Cardiac muscle cell (in vitro differentiated cells and primary cell): ENCODE measurements around the gene GMEB2. TPM values are rescaled to one million over a fixed set of nuclear protein-coding genes. Genes with fewer than 3 reads are reported as not detected.

ENCODE experiments used
- DNase-seq, 2 donors: peaks; one replicate each; pipeline versions ENCODE4 v3.0.0 to v3.0.0-alpha.2; 2010 to 2017; ENCODE audit warnings: low read depth in 1 of 2, low spot score in 1 of 2
- H3K27ac ChIP-seq: fragments of 200-600 bp; sonication (generic); 2 replicates; pipeline ENCODE4 v1.5.1; 2016
- H3K27me3 ChIP-seq: fragments of 200-600 bp; sonication (generic); 2 replicates; pipeline ENCODE4 v1.6.0; 2016; ENCODE audit warnings: control low read depth
- H3K36me3 ChIP-seq: fragments of 200-600 bp; sonication (generic); 2 replicates; pipeline ENCODE4 v1.5.1; 2016; ENCODE audit warnings: control low read depth
- H3K4me1 ChIP-seq: fragments of 200-600 bp; sonication (generic); 2 replicates; pipeline ENCODE4 v1.8.1; 2017; ENCODE audit warnings: low read depth, mild to moderate bottlenecking, mixed run types
- H3K4me3 ChIP-seq: fragments of 200-600 bp; sonication (generic); 2 replicates; pipeline ENCODE4 v1.5.1; 2016; ENCODE audit warnings: mild to moderate bottlenecking
- H3K9me3 ChIP-seq: fragments of 200-600 bp; sonication (generic); 2 replicates; pipeline ENCODE4 v1.5.1; 2017; ENCODE audit warnings: low read depth, mild to moderate bottlenecking, control low read depth
- polyA plus RNA-seq: library from polyadenylated mRNA; unstranded; fragments of >200 nt; fragmentation: Nextera tagmentation; extraction: Ambion mirVana; gene quantifications from 2 replicates; pipeline ENCODE4 v1.2.1, GENCODE V29; 2016
- total RNA-seq: library from RNA; depleted of rRNA; stranded (reverse); fragments of >200 nt; gene quantifications from 2 replicates; pipeline ENCODE4 v1.2.3, GENCODE V29; 2016
- TF ChIP-seq, protein P1 (sequence below): IDR thresholded peaks from 2 replicates; pipeline ENCODE4 v1.5.1; 2012; ENCODE audit warnings: low read depth, mild to moderate bottlenecking, low read length

The GMEB2 gene
- total and polyA plus RNA-seq, 2 experiments from 2014 or later: 11.4 to 15.4 TPM

DNA sequence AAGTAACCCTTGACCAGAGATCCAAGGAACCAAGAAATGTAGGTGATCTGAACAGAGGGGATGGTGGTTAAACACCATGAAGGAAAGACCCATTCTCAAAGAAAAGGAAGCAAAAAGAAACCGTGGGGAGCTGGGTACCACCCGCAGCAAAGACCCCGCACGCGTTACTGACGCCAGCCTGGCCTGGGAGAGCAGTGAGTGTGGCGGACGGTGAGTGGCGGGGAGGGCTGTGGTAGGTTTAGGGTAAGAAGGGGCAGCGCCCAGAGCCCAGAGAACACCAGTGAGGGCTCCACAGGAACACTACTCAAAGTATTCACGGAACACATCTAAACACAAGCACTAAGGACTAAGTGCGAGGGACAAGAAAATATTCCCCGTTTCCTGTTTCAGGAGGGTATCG is 4.2 kb downstream of the GMEB2 start:
- DNase-seq: no peak
- TF ChIP-seq, protein P1, sequence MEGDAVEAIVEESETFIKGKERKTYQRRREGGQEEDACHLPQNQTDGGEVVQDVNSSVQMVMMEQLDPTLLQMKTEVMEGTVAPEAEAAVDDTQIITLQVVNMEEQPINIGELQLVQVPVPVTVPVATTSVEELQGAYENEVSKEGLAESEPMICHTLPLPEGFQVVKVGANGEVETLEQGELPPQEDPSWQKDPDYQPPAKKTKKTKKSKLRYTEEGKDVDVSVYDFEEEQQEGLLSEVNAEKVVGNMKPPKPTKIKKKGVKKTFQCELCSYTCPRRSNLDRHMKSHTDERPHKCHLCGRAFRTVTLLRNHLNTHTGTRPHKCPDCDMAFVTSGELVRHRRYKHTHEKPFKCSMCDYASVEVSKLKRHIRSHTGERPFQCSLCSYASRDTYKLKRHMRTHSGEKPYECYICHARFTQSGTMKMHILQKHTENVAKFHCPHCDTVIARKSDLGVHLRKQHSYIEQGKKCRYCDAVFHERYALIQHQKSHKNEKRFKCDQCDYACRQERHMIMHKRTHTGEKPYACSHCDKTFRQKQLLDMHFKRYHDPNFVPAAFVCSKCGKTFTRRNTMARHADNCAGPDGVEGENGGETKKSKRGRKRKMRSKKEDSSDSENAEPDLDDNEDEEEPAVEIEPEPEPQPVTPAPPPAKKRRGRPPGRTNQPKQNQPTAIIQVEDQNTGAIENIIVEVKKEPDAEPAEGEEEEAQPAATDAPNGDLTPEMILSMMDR: no peak
- Histone ChIP-seq H3K27ac (no peak overlapping the region), H3K36me3 (no peaks in the 10 kb centered on the region), H3K4me3 (no peak overlapping the region), H3K9me3 (no peaks in the 10 kb centered on the region), H3K4me1 (peaks cover 1% of the 10 kb centered on the region), H3K27me3 (no peaks in the 10 kb centered on the region)

DNA sequence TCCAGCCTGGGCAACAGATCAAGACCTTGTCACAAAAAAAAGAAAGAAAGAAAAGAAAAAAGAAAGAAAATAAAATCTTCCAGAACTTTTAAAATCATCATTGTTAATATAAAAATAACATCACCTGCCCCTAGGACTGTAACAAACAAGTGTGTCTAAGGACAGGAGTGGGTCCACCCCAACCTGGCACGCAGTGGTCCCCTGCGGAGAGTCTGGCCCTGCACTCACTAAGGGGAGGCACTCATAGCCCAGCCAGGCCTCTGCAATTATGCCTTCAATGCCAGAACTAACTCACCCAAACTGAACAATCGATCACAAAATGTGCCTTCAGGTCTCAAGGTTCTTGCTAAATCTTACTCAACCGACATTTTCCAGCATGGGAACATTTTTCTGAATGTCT is 4.8 kb downstream of the GMEB2 start:
- Histone ChIP-seq H3K36me3 (no peaks in the 10 kb centered on the region), H3K4me3 (no peak overlapping the region), H3K27me3 (no peaks in the 10 kb centered on the region), H3K4me1 (no peaks in the 10 kb centered on the region), H3K9me3 (no peaks in the 10 kb centered on the region), H3K27ac (no peak overlapping the region)
- DNase-seq: no peak
- TF ChIP-seq, protein P1: no peak

- Histone ChIP-seq H3K27me3 (no peaks in the 10 kb centered on the region), H3K36me3 (no peaks in the 10 kb centered on the region), H3K4me1 (no peaks in the 10 kb centered on the region), H3K4me3 (no peak overlapping the region), H3K9me3 (no peaks in the 10 kb centered on the region), H3K27ac (no peak overlapping the region)
- TF ChIP-seq, protein P1: no peak
- DNase-seq: no peak
Measured at GRCh38 chr20:63620991-63621390, 5.9 kb downstream of the GMEB2 start.

- H3K4me3 ChIP-seq: no peak overlapping the region
- no peaks in the 10 kb centered on the region for H3K27me3 ChIP-seq
- no peak for DNase-seq
- H3K4me1 ChIP-seq: no peaks in the 10 kb centered on the region
- TF ChIP-seq, protein P1: no peak
- H3K9me3 ChIP-seq: no peaks in the 10 kb centered on the region
- no peak overlapping the region for H3K27ac ChIP-seq
- H3K36me3 ChIP-seq: no peaks in the 10 kb centered on the region
Measured at GRCh38 chr20:63619505-63619904, 7.4 kb downstream of the GMEB2 start.

DNA sequence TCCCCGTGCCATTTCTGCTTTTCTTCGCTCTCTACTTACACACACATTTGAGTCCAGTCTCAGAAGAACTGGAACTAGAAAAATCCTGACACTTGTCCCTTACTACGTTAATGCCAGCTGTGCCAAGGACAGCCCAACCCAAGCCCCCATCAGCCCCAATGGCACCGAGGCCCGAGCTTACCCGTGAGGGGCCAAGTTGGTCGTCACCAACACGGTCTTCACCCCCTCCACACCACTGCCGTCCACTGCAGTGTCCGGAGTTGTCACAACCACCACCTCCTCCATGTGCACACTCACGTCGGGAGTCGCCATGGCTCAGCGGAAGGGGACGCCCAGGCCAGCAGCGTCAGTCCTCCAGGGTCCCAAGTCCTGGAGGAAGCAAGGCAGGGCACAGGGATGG is 7.8 kb downstream of the GMEB2 start:
- DNase-seq: no peak
- no peak overlapping the region for H3K4me3 ChIP-seq
- H3K27me3 ChIP-seq: no peaks in the 10 kb centered on the region
- no peaks in the 10 kb centered on the region for H3K4me1 ChIP-seq
- no peaks in the 10 kb centered on the region for H3K9me3 ChIP-seq
- no peak overlapping the region for H3K27ac ChIP-seq
- TF ChIP-seq, protein P1: no peak
- no peaks in the 10 kb centered on the region for H3K36me3 ChIP-seq

GRCh38 chr20:63618291-63618980 is 8.5 kb downstream of the GMEB2 start:
- Histone ChIP-seq H3K27ac (no peak overlapping the region), H3K27me3 (no peaks in the 10 kb centered on the region), H3K4me3 (no peak overlapping the region), H3K4me1 (no peaks in the 10 kb centered on the region), H3K36me3 (no peaks in the 10 kb centered on the region), H3K9me3 (no peaks in the 10 kb centered on the region)
- TF ChIP-seq, protein P1: no peak
- no peak for DNase-seq
